ENCODE results near the gene HDAC4.

DNA sequence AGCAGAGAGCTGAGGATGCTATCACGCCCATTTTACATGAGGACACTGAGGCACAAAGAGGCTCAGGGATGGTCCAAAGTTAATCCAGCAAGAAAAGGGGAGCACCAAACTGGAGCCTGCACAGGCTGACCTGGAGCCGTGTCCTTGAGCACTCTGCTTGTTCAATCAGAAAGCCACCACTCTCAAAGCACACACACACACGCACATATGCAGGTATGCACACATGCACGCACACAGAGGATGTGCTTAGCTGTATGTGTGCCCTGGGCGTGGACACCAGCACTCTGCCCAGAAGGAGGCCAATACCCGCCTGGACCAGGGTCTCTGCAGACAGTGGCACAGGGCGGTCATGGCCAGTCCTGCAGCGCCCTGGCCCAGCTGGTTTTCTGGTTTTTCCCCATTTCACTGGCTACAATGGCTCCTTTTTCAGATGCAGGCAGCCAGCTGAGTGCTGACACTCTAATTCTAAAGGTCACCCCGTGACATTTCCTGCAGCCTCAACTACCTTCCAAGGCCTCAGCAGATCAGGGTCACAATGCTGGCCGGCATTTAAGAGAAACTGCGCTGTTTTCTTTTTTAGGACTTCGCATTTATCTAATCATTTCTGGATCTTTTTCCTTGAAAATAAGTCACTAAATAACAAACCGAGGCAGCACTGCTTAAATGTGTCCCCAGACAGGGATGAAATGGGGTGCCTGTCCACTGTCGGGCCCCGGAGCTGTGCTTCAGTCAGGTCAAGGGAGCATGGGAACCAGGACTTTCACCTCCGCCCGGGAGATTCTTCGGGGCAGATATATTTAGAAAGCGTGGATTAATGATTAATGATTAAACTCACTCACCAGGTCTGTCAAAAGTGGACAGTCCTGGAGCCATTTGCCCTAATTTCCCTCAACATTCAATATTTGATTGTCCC lies 104.5 kb downstream of the HDAC4 start:
- TF ChIP-seq CTCF (conservative IDR thresholded peaks at IDR 0.05), result no peak
- TF ChIP-seq EZH2 (IDR thresholded peaks at IDR 0.05; ENCODE audit: low read depth), result no peak
